Mesangial cell (primary cell): ENCODE results near the gene FAM53C. TPM values are rescaled to one million over a fixed set of nuclear protein-coding genes. Genes with fewer than 3 reads are reported as not detected.

Source experiments
- total RNA-seq: library from RNA; depleted of rRNA; stranded (reverse); fragments of >200 nt; gene quantifications from 2 replicates; pipeline ENCODE4 v1.2.3, GENCODE V29; 2015

FAM53C gene
- 24.3 and 33.0 TPM in 2 replicates for total RNA-seq

DNA sequence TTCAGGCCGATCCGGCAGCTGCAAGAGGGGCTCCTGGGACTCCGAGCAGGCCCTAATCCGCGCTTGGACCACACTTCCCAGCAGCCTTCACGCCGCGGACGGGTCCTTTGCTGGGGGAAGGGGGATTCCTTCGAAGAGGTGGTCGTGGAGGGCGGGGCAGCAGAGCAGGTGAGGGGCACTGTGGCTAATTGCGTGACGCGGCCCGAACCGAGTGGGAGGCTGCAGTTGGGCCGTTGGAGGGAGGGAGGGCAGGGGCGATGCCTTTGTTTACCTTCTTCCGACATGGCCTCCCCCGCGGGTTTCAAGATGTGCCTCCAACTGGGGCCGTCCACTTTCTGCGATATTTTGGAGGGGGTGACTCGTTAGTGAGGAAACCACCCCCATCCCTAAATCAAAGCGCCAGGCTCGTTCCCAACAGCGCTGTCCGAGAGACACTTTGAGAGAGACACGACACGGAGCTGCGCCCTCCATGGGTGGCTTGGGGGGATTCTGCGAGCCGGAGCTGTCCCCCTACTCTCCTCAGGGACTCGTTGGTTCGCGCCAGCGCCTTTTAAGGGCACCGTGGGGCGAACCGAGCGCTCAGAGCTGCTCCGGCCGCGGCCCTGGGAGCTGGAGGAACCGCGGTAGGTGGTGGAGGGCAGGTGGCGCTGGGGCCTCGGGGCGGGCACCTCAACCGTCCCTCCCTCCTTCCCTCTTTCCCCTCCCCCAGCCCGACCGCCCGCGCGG lies at the start of gene FAM53C:
Gene FAM53C (plus strand): TSS at position 582 of the 726 bp plus-strand sequence. CDS start 3,070 bp downstream, outside the sequence.

DNA sequence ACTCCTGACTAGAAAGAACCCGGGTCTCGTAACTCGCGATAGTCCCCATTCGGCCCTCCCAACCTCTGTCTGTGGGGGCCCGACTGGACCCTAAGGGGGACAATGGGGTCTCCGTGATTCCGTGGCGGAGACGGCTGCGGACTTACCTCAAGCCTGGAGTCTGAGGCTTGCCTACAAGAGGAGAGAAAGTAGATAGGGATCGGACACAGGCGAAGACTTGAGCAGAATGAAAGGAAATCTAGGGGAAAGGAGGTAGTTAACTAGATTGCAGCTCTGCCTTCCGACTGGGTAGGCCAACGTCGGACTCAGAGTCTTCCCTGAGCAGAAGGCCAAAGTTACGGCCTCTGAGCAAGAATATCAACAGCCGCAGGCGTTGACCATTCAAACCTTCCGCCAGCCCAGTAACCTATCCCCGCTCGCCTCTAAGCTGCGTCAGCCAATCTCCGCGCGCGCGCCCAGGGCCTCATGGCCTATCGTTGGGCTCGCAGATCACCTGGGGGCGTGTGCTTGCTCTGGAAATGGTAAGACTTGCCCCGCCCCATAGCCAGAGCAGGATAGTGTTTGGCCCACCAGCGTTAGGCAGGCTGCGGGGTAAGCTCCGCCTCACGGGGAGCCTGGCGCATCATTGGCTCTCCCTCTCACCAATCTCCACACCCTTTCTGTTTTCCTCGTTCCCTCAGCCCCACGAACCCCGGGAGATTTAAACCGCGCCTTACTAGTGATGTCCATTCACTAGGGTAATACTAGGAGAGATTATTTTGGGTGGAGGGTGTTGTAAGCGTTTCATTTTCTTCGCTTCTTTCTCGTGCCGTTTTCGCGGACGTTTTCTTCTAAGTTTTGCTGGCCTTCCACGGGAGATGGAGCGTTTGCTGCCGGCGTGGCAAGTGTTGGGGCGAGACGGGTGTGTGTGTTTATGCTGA lies 6.4 kb upstream of the FAM53C start, which contains the start of gene CDC25C:
Gene CDC25C (minus strand): TSS at position 356 of the 920 bp plus-strand sequence. CDS start 624 bp downstream, outside the sequence.

DNA sequence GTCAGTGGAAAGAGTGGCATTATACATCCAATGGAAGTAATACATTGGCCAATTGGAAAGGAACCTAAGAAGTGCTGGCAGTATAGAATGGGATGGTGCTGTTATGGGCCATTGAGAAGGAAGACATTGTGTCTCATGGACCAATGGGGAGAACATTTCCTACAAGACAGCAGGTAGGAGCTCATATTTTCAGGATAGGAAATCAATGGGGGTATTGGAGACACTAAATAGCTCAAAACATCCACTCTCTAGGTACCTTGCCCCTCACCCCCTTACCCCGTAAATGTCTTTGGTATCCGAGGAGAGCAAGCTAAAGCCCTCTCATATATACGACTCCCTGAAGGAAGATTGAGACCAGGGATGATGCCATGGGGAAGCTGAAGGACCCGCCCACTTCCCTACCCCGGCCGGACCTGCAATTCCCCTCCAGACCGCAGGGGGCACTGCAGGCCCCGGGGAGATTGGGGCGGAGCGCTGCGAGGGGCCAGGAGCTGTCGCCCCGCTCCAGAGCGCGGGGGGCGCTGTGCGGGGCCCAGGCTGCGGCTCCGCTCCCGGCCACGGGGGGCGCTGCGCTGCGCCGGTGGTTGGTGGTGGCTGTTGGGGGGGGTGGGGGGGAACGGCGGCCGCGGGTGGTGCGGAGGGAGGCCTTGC lies 14.1 kb downstream of the FAM53C start, which contains the start of gene KDM3B:
Gene KDM3B (plus strand): TSS at position 615 of the 651 bp plus-strand sequence. CDS start 111 bp downstream, outside the sequence.

Other genes with a start within 250 kb of the FAM53C start
- 1.5 and 2.3 TPM in 2 replicates for gene NME5, start 198.8 kb upstream of the FAM53C start, total RNA-seq
- 20.3 and 26.2 TPM in 2 replicates for gene BRD8, start 159.6 kb upstream of the FAM53C start, total RNA-seq
- gene KIF20A, start 159.2 kb upstream of the FAM53C start, total RNA-seq, result 4.8 and 102 TPM in 2 replicates
- gene CDC23, start 124.9 kb upstream of the FAM53C start, total RNA-seq, result 16.1 and 21.2 TPM in 2 replicates
- under 0.01 TPM in 1 of 2 replicates, not detected in the other for gene GFRA3, start 63.6 kb upstream of the FAM53C start, total RNA-seq
- 1.3 and 20.2 TPM in 2 replicates for gene CDC25C, start 6.5 kb upstream of the FAM53C start, total RNA-seq
- gene KDM3B, start 14.4 kb downstream of the FAM53C start, total RNA-seq, result 30.8 and 39.2 TPM in 2 replicates
- 11.7 and 28.8 TPM in 2 replicates for gene REEP2, start 100.8 kb downstream of the FAM53C start, total RNA-seq
- gene EGR1, start 127.2 kb downstream of the FAM53C start, total RNA-seq, result 8.5 and 11.7 TPM in 2 replicates
- 49.2 and 85.9 TPM in 2 replicates for gene ETF1, start 205.0 kb downstream of the FAM53C start, total RNA-seq
- gene HSPA9, start 237.1 kb downstream of the FAM53C start, total RNA-seq, result 225 and 349 TPM in 2 replicates